Measurements from ENCODE around the gene RPRD1B. TPM values are rescaled to one million over a fixed set of nuclear protein-coding genes. Genes with fewer than 3 reads are reported as not detected.

RPRD1B gene
- total and polyA plus RNA-seq, 2 of the 4 experiments (the other 2 are of a cell fraction): 8.4 to 9.9 TPM

DNA sequence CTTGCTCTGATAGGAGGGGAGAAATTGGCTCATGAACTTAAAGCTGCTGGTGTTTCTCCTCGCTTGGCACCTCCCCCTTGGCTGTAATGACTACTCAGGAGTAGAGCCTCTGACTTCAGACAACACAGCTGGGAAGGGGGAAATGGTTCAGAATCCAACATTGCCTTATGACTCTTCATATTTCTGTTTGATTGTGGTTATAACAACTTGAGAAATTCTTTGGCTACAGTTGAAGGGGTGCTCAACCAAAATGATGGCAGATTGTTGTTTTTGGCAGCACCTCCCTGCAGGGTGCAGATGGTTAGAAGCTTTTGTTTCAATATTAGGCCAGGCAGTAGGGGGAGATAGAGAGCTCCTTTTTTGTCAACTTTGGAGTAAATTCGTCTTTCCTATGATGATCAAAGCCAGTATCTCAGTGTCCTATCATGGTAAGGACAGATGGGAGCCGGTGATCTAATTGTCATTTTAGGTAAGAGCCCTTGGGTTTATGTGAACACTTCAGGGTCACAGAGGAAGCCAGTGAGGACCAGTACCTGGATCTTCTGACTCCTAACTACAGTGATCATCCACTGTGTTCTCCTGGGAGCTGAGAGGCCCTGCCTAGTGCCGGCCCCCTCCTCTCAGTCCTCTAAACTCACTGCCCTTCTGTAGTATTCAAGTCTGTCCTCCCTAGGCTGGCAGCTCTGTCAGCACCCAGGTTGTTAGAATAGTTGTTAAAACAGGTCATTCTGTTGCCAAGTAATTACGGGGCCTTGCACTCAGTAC lies 39.9 kb downstream of the RPRD1B start (continued):
- TF ChIP-seq, protein P1, sequence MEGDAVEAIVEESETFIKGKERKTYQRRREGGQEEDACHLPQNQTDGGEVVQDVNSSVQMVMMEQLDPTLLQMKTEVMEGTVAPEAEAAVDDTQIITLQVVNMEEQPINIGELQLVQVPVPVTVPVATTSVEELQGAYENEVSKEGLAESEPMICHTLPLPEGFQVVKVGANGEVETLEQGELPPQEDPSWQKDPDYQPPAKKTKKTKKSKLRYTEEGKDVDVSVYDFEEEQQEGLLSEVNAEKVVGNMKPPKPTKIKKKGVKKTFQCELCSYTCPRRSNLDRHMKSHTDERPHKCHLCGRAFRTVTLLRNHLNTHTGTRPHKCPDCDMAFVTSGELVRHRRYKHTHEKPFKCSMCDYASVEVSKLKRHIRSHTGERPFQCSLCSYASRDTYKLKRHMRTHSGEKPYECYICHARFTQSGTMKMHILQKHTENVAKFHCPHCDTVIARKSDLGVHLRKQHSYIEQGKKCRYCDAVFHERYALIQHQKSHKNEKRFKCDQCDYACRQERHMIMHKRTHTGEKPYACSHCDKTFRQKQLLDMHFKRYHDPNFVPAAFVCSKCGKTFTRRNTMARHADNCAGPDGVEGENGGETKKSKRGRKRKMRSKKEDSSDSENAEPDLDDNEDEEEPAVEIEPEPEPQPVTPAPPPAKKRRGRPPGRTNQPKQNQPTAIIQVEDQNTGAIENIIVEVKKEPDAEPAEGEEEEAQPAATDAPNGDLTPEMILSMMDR (conservative IDR thresholded peaks at IDR 0.05; ENCODE audit: low read depth, low read length): peak; percentile 89

All from IMR-90 (cell line).